ENCODE results near the gene NAPA.

NAPA gene

GRCh38 chr19:47521473-47522180 lies 6.8 kb upstream of the NAPA start:
- DNase-seq (ENCODE audit: low read depth), result no peak

- no peak for DNase-seq (ENCODE audit: low read depth)
Measured at GRCh38 chr19:47520839-47521238, 6.0 kb upstream of the NAPA start.

GRCh38 chr19:47520343-47520806 lies 5.5 kb upstream of the NAPA start:
- no peak for DNase-seq (ENCODE audit: low read depth)

- DNase-seq (ENCODE audit: low read depth), result no peak
Measured at GRCh38 chr19:47518854-47519253, 4.0 kb upstream of the NAPA start.

GRCh38 chr19:47518139-47518538 lies 3.3 kb upstream of the NAPA start:
- DNase-seq (ENCODE audit: low read depth), result no peak

- DNase-seq (ENCODE audit: low read depth), result no peak
Measured at GRCh38 chr19:47514151-47514868, 553 bp downstream of the NAPA start.

GRCh38 chr19:47512948-47513319 lies 1.9 kb downstream of the NAPA start:
- DNase-seq (ENCODE audit: low read depth), result no peak

GRCh38 chr19:47512183-47512947 lies 2.5 kb downstream of the NAPA start:
- DNase-seq (ENCODE audit: low read depth), result no peak

GRCh38 chr19:47511681-47512080 lies 3.2 kb downstream of the NAPA start:
- no peak for DNase-seq (ENCODE audit: low read depth)

- no peak for DNase-seq (ENCODE audit: low read depth)
Measured at GRCh38 chr19:47511128-47511517, 3.7 kb downstream of the NAPA start.

GRCh38 chr19:47510516-47511127 lies 4.2 kb downstream of the NAPA start:
- no peak for DNase-seq (ENCODE audit: low read depth)

GRCh38 chr19:47509973-47510372 lies 4.9 kb downstream of the NAPA start:
- DNase-seq (ENCODE audit: low read depth), result no peak

- DNase-seq (ENCODE audit: low read depth), result no peak
Measured at GRCh38 chr19:47509170-47509847, 5.6 kb downstream of the NAPA start.

- no peak for DNase-seq (ENCODE audit: low read depth)
Measured at GRCh38 chr19:47508721-47509120, 6.1 kb downstream of the NAPA start.

- DNase-seq (ENCODE audit: low read depth), result no peak
Measured at GRCh38 chr19:47507924-47508553, 6.8 kb downstream of the NAPA start.

GRCh38 chr19:47507012-47507411 lies 7.9 kb downstream of the NAPA start:
- DNase-seq (ENCODE audit: low read depth), result no peak

- DNase-seq (ENCODE audit: low read depth), result no peak
Measured at GRCh38 chr19:47506459-47506858, 8.4 kb downstream of the NAPA start.

- no peak for DNase-seq (ENCODE audit: low read depth)
Measured at GRCh38 chr19:47505506-47505905, 9.4 kb downstream of the NAPA start.

- no peak for DNase-seq (ENCODE audit: low read depth)
Measured at GRCh38 chr19:47503826-47504150, 11.1 kb downstream of the NAPA start.

GRCh38 chr19:47503130-47503825 lies 11.6 kb downstream of the NAPA start:
- DNase-seq (ENCODE audit: low read depth), result no peak

All from HS-27A (cell line).